NCI-H146 (cell line): ENCODE data around the gene DRAXIN.

Source experiments
- DNase-seq: peaks from one replicate; lab custom pipeline; 2025; lab: John Stamatoyannopoulos, UW

The DRAXIN gene

DNA sequence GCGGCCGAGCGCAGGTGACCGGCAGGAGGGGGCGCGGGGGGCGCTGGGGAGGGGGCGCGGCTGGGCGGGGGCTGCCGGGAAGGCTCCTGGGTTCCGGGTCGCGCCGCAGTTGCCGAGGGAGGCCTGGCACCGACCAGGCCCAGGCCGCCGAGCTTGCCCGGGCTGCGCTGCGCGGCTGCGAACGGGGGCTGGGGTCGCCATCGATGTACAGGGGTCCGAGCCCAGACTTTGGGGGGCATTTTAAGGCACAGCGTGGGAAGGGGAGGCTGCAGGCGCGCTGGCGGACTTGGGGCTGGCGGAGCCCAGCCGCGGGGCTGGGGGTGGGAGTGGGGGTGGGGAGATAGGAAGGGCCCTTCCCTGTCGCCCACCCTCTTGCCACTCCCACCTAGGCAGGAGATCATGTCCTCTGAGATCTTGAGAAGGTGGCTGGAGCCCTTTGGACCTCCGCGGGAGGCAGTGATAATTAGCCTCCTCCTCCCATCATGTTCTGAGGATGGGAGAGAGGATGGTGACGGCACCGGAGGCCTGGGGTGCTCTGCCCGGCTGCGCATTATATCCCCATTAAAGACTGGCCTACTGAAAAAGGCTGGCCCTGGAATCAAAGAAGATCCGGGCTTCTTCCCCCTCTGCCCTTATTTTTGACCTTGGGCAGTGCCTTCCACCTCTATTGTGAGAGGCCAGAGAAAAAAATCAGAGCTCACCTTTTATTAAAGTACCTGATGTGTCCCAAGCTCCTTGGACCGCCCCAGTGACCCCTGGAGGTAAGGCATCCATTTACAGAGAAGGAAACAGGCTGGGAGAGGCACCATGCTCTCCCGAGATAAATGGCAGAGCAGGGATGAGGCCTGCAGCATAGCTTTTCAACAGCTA, 36.3 kb upstream of the DRAXIN start:
- no peak for DNase-seq

- no peak for DNase-seq
Measured at GRCh38 chr1:11657654-11658053, 33.9 kb upstream of the DRAXIN start.

- no peak for DNase-seq
Measured at GRCh38 chr1:11658542-11658941, 33.0 kb upstream of the DRAXIN start.

GRCh38 chr1:11659748-11660147, 31.8 kb upstream of the DRAXIN start:
- no peak for DNase-seq

- no peak for DNase-seq
Measured at GRCh38 chr1:11661103-11661502, 30.4 kb upstream of the DRAXIN start.

GRCh38 chr1:11664336-11665065, 27.0 kb upstream of the DRAXIN start:
- DNase-seq, result peak; percentile 38

DNA sequence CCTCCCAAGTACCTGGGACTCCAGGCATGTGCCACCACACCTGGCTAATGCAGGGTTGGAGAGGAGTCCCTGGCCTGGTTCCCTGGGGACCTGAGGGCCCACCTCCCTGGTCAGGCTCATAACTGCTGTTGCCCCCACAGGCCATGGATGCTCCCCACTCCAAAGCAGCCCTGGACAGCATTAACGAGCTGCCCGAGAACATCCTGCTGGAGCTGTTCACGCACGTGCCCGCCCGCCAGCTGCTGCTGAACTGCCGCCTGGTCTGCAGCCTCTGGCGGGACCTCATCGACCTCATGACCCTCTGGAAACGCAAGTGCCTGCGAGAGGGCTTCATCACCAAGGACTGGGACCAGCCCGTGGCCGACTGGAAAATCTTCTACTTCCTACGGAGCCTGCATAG, 23.0 kb upstream of the DRAXIN start:
- DNase-seq, result no peak

DNA sequence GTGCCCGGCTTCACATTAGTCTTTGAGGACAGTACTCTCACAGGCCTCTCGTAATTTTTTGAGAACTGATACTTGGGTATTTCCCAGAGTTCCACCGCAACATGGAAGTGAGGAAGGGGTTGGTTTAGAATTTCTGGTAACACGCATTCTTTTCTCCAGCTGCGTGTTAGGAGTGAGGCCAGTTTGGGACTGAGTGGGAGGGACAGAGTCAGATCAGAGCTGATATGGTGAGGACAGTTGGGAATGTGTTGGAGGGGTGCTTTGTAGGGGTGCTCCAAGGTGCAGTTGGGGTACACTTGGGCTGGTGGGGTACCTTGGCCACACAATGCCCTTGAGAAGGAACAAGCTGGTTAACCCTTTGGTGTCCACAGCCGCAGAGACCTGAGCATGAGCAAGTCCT, 20.8 kb upstream of the DRAXIN start:
- DNase-seq, result no peak

DNA sequence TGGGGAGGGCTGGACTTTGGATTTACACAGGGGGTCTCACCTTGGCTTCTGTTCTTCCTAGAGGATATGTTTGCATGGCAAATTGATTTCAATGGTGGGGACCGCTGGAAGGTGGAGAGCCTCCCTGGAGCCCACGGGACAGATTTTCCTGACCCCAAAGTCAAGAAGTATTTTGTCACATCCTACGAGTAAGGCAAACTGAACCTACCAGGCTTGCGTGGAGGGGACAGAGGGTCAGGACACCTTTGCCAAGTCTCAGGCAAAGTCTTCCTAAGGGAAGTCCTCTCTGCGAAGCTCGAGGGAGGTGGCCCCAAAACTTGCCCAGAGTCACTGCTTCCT, 20.3 kb upstream of the DRAXIN start:
- DNase-seq, result no peak

GRCh38 chr1:11671544-11672286, 19.8 kb upstream of the DRAXIN start:
- DNase-seq, result no peak

DNA sequence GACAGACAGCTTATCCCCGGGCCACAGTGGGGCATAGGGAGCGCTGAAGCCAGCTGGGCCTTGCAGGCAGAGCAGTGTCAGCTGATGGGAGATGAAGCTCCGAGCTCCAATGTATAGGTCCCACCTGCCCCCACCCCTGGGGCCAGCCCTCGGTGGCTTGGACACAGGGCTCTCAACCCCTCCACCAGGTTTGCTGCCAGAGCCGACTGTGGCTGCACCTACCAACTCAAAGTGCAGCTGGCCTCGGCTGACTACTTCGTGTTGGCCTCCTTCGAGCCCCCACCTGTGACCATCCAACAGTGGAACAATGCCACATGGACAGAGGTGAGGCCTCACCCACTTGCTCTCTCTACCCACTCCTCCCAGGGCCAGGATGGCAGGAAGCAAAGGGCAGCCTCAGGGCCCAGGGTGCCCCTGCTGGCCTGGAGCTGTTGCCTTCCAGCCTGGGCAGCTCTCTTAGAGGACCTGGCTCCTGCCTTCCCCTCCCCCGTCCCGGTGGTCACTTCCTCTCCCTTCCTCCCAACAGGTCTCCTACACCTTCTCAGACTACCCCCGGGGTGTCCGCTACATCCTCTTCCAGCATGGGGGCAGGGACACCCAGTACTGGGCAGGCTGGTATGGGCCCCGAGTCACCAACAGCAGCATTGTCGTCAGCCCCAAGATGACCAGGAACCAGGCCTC, 18.3 kb upstream of the DRAXIN start:
- DNase-seq, result no peak

GRCh38 chr1:11674488-11674887, 17.0 kb upstream of the DRAXIN start:
- no peak for DNase-seq

- DNase-seq, result no peak
Measured at GRCh38 chr1:11675325-11675724, 16.2 kb upstream of the DRAXIN start.

DNA sequence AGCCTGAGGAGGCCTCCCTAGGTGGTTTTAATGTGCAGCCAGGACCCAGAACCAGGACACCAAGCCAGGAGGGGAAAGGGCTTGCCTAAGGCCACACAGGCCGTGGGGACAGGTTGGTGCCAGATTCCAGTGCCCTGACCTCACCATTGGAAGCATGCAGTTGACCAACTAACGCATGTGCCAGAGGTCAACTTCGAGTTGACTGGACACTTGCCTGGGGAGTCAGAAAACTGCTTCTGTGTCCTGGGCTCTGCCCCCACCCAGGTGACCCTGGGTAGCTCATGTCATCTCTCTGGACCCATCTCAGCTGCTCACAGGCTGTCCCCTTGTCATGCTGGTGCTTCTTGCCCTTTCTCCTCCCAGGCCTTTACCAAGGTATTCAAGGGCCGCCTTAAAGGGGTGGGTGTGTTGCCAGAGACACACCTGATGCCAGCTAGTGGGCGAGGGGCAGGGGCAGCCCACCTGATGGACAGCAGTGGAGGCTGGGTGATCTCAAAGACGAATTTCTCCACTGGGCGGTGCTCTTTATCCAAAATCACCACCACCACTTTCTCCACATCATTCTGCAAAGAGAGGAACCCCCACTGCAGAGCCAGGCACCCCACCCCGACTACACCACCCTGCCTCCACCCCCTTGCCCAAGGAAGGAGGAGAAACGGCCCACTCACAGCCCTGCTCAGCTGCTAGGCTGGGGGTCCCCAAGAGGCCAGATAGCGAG, 15.0 kb upstream of the DRAXIN start:
- no peak for DNase-seq

GRCh38 chr1:11678442-11678841, 13.1 kb upstream of the DRAXIN start:
- DNase-seq, result no peak

DNA sequence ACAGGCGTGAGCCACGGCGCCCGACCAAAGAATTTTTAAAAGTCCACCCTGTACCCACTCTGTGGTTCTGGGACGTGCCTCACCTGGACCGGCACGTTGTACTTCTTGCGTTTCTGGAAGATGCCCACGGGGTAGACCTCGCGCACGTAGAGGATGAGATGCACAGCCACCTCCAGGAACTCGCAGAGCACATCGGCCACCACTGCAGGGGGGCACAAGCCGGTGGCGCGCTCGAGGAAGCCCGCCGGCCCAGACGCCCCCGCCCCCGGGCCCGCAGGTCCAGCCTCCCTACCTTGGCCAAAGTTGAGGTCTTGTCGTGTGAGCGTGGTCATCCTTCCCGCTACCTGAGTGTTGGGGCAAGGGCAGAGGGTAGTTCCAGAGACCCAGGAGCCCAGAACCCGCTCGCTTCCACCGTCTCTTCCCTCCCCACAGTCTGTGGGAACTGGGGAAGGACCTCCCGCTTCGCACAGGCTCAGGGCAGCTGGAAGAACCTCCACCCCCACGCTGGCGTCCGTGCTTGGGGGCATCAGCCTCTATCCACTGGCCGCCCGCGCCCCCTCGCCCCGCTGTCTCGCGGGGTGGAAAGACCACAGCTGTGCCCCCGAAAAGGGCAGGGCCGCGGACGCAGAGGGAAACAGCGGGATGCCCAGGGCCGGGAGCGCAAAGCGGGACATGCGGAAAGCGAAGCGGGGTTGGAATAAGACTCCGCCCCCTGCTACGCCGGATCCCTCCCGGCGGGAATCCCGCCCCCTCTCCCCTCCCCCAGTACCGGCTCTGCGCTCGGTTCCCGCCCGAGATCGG, 11.0 kb upstream of the DRAXIN start:
- DNase-seq, result no peak

GRCh38 chr1:11681071-11681771, 10.3 kb upstream of the DRAXIN start, which contains the start of gene MAD2L2:
TSS of gene MAD2L2 (minus strand) at chr1:11681148. CDS start at chr1:11680601, 547 bp downstream.
- peak; percentile 90 for DNase-seq

DNA sequence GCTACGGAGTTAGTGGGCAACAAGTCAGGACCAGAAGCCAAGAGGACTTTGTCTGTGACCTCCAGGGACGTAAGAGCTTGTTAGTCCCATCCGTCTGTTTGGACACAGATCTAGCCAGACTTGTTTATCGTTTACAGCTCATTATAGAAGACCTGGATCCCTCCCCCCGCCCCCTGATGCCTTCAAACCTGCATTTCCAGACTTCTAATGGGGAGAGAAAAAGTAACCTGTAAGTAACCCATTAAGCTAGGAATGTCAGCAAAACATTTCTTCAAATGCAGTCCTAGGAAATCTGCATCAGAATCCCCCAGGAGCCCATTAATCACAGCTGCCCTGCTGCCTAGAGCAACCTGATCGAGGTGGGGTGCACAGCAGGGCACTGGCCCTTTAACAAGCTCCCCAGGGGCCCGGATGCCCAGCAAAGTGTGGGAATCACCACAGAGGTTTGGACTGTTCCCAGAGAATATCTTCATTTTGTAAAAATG, 9.2 kb upstream of the DRAXIN start:
- DNase-seq, result no peak

- no peak for DNase-seq
Measured at GRCh38 chr1:11682799-11683198, 8.7 kb upstream of the DRAXIN start.

DNA sequence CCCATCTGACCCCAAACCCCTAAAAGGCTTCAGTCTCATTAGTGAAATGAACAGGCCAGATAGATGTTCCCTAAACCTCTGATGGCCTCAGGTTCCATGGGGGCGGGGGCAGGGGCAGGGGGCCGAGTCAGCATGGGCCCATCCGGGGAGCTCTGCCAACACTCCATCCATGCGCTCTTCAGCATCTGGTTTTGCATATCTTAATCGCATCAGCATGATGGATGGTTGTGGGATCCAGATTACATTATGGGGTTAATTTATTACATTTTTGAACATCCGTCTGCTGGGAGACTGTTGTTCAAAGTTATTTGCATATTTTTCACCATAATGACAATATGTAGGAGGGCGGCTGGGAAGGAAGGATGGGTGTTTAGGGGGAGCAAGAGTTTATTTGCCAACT, 7.4 kb upstream of the DRAXIN start:
- no peak for DNase-seq
